GM23338 (cell line): ENCODE results near the gene TEKT4.

Experiments used
- CREB1 ChIP-seq: fragments of 250-450 bp; sonication (Bioruptor Pico); IDR thresholded peaks from 2 replicates; pipeline ENCODE4 v1.5.0; 2020; ENCODE audit warnings: low read depth, mild to moderate bottlenecking, moderate library complexity
- CTCF ChIP-seq, 2 experiments: fragments of 200-600 bp in 1 of 2; sonication (generic) in 1 of 2; conservative IDR thresholded peaks; 2 replicates each; pipeline versions ENCODE4 v1.5.1 to v1.6.1; 2016 to 2017; ENCODE audit warnings: antibody characterized with exemption in 2 of 2, low read depth in 2 of 2, mild to moderate bottlenecking in 2 of 2, moderate library complexity in 1 of 2
- EZH2 ChIP-seq: fragments of 200-600 bp; sonication (generic); IDR thresholded peaks from one replicate; pipeline ENCODE4 v1.8.0; 2017; ENCODE audit warnings: antibody characterized with exemption, mild to moderate bottlenecking, low read depth; ENCODE audit not compliant: unreplicated experiment
- EZH2phosphoT487 ChIP-seq: fragments of 200-600 bp; sonication (generic); IDR thresholded peaks from one replicate; pipeline ENCODE4 v1.8.1; 2018; ENCODE audit warnings: antibody characterized with exemption; ENCODE audit not compliant: unreplicated experiment
- POLR2AphosphoS5 ChIP-seq: IDR thresholded peaks from 2 replicates; pipeline ENCODE4 v1.6.1; 2016; ENCODE audit warnings: antibody characterized with exemption, low read depth

- TF ChIP-seq CTCF (conservative IDR thresholded peaks at IDR 0.05; ENCODE audit: low read depth in 2 of 2) (no peak), EZH2phosphoT487 (no peak), EZH2 (no peak), POLR2AphosphoS5 (no peak), CREB1 (CRISPR knock-in tag) (no peak)
These were observed 9.8 kb downstream of the TEKT4 start for GRCh38 chr2:94881070-94881469.
